Neural progenitor cell (in vitro differentiated cells): Measurements from ENCODE around the gene RHOBTB3. TPM values are rescaled to one million over a fixed set of nuclear protein-coding genes. Genes with fewer than 3 reads are reported as not detected.

Source experiments
- DNase-seq: peaks from one replicate; pipeline ENCODE4 v3.0.0-alpha.2; 2016; ENCODE audit warnings: low spot score
- H2AFZ ChIP-seq: fragments of 200-600 bp; sonication (generic); replicated peaks from 2 replicates; pipeline ENCODE4 v1.6.1; 2016; ENCODE audit warnings: antibody characterized with exemption
- H3F3A ChIP-seq: fragments of 200-600 bp; sonication (generic); 2 replicates; pipeline ENCODE4 v1.6.1; 2016; ENCODE audit warnings: antibody characterized with exemption, low read depth
- H3K27ac ChIP-seq: fragments of 200-600 bp; sonication (generic); 2 replicates; pipeline ENCODE4 v1.5.1; 2016; ENCODE audit warnings: mild to moderate bottlenecking
- H3K27me3 ChIP-seq: fragments of 200-600 bp; sonication (generic); 2 replicates; pipeline ENCODE4 v1.6.1; 2016; ENCODE audit warnings: mild to moderate bottlenecking, moderate library complexity
- H3K36me3 ChIP-seq: fragments of 200-600 bp; sonication (generic); 2 replicates; pipeline ENCODE4 v1.5.1; 2016
- H3K4me1 ChIP-seq: fragments of 200-600 bp; sonication (generic); 2 replicates; pipeline ENCODE4 v1.6.1; 2016; ENCODE audit warnings: mixed run types
- H3K4me2 ChIP-seq: fragments of 200-600 bp; sonication (generic); 2 replicates; pipeline ENCODE4 v1.6.1; 2016
- H3K4me3 ChIP-seq: fragments of 200-600 bp; sonication (generic); 2 replicates; pipeline ENCODE4 v1.5.1; 2016
- H3K79me2 ChIP-seq: fragments of 200-600 bp; sonication (generic); 2 replicates; pipeline ENCODE4 v1.6.1; 2016; ENCODE audit warnings: low read depth
- H3K9ac ChIP-seq: fragments of 200-600 bp; sonication (generic); 2 replicates; pipeline ENCODE4 v1.6.1; 2016
- H3K9me3 ChIP-seq: fragments of 200-600 bp; sonication (generic); 2 replicates; pipeline ENCODE4 v1.5.1; 2016; ENCODE audit warnings: low read depth
- H4K20me1 ChIP-seq: fragments of 200-600 bp; sonication (generic); 2 replicates; pipeline ENCODE4 v1.6.1; 2016; ENCODE audit warnings: low read depth
- H3K27ac Mint-ChIP-seq: 3 replicates; pipeline ENCODE4 v1.8.0; 2021; ENCODE audit warnings: mixed read lengths
- H3K27me3 Mint-ChIP-seq: 2 replicates; pipeline ENCODE4 v1.8.0; 2022; ENCODE audit warnings: low read depth, mild to moderate bottlenecking, inconsistent platforms, moderate library complexity, mixed read lengths; ENCODE audit not compliant: insufficient read depth
- H3K36me3 Mint-ChIP-seq: 3 replicates; pipeline ENCODE4 v1.8.0; 2021; ENCODE audit warnings: mixed read lengths
- H3K4me1 Mint-ChIP-seq: 3 replicates; pipeline ENCODE4 v1.8.0; 2021; ENCODE audit warnings: mixed read lengths
- H3K4me3 Mint-ChIP-seq: 3 replicates; pipeline ENCODE4 v1.8.0; 2021; ENCODE audit warnings: mild to moderate bottlenecking, moderate library complexity, mixed read lengths
- H3K9me3 Mint-ChIP-seq: 3 replicates; pipeline ENCODE4 v1.8.0; 2020; ENCODE audit warnings: mixed read lengths
- EZH2 ChIP-seq: fragments of 200-600 bp; sonication (generic); IDR thresholded peaks from 2 replicates; pipeline ENCODE4 v1.6.1; 2017; ENCODE audit warnings: antibody characterized with exemption, mild to moderate bottlenecking, moderate library complexity
- EZH2phosphoT487 ChIP-seq: fragments of 200-600 bp; sonication (generic); IDR thresholded peaks from 2 replicates; pipeline ENCODE4 v1.6.1; 2017; ENCODE audit warnings: antibody characterized with exemption
- total RNA-seq: library from RNA; depleted of rRNA; stranded (reverse); fragments of >200 nt; gene quantifications from 2 replicates; pipeline ENCODE4 v1.2.3, GENCODE V29; 2015; ENCODE audit warnings: low replicate concordance
- TF ChIP-seq, protein P1 (sequence below): fragments of 200-600 bp; sonication (generic); IDR thresholded peaks from 2 replicates; pipeline ENCODE4 v1.5.1; 2017; ENCODE audit warnings: antibody characterized with exemption, mild to moderate bottlenecking

Gene RHOBTB3
- total RNA-seq, 1 donor from 2014 or later: 3.6 TPM

DNA sequence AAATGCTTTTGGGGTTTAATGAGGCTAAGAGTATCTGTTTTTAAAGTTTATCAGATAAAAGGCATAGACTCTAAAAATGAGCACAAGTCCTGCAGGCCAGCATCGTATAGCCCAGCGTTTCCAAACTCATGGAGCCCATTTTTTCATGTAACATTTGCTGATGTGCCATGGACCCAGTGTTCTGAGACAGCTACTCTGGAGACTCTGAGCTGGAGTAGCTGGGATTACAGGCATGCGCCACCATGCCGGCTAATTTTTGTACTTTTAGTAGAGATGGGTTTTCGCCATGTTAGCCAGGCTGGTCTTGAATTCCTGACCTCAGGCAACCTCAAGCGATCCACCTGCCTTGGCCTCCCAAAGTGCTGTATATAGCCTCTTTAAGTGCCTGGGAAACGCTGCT is 75.6 kb downstream of the RHOBTB3 start:
- TF ChIP-seq, protein P1, sequence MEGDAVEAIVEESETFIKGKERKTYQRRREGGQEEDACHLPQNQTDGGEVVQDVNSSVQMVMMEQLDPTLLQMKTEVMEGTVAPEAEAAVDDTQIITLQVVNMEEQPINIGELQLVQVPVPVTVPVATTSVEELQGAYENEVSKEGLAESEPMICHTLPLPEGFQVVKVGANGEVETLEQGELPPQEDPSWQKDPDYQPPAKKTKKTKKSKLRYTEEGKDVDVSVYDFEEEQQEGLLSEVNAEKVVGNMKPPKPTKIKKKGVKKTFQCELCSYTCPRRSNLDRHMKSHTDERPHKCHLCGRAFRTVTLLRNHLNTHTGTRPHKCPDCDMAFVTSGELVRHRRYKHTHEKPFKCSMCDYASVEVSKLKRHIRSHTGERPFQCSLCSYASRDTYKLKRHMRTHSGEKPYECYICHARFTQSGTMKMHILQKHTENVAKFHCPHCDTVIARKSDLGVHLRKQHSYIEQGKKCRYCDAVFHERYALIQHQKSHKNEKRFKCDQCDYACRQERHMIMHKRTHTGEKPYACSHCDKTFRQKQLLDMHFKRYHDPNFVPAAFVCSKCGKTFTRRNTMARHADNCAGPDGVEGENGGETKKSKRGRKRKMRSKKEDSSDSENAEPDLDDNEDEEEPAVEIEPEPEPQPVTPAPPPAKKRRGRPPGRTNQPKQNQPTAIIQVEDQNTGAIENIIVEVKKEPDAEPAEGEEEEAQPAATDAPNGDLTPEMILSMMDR: no peak
- TF ChIP-seq EZH2phosphoT487: no peak
- no peak for TF ChIP-seq EZH2
- H3K27ac Mint-ChIP-seq: no peak overlapping the region
- Histone ChIP-seq H3K36me3 (no peaks in the 10 kb centered on the region), H3K4me1 (peaks cover 23% of the 10 kb centered on the region), H3K4me3 (no peak overlapping the region), H3K4me2 (no peak overlapping the region), H3K27ac (no peak overlapping the region), H3F3A (no peaks in the 10 kb centered on the region), H3K9ac (no peak overlapping the region), H3K27me3 (no peaks in the 10 kb centered on the region), H2AFZ (no peak overlapping the region), H3K79me2 (no peaks in the 10 kb centered on the region), H3K9me3 (no peaks in the 10 kb centered on the region), H4K20me1 (no peaks in the 10 kb centered on the region)
- H3K9me3 Mint-ChIP-seq: peaks cover 2% of the 10 kb centered on the region
- H3K27me3 Mint-ChIP-seq: peaks cover 3% of the 10 kb centered on the region
- H3K36me3 Mint-ChIP-seq: no peaks in the 10 kb centered on the region
- DNase-seq: no peak
- H3K4me3 Mint-ChIP-seq: no peak overlapping the region
- H3K4me1 Mint-ChIP-seq: peaks cover 30% of the 10 kb centered on the region

DNA sequence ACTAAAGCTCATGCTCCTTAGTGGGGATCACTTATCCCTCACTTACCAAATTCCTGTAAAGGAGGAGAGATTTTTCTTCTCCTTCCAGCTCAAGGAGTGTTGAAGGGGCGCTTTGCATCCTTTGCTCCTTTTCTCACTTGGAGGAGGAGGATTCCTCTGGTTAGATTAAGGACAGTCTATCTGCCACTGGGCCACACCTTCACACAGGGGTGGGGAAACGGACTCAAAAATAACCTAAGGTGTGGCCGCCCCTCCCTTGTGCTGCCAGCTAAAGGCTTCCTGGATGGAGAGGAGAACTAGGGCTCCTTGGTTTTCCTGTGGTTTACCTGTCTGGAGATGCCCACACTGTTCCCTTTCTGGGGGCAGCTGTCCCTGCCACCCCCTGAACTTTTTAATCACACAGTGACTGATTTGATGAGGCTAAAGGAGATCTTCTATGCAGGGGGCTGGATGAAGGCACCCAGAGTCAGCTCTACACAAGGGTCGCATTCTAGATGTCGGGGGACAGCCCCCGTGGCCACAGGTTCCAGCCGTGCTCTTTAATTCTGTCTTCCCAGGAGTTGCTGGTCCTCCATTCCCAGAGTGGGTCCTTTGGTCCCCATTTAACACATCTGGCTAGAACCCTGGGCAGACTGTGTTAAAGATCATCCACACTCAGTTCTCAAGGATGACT is 77.0 kb downstream of the RHOBTB3 start:
- DNase-seq: no peak
- no peak overlapping the region for H3K4me3 Mint-ChIP-seq
- Histone ChIP-seq H3K36me3 (no peaks in the 10 kb centered on the region), H3K79me2 (no peaks in the 10 kb centered on the region), H3K27ac (no peak overlapping the region), H3K4me2 (no peak overlapping the region), H3K9me3 (no peaks in the 10 kb centered on the region), H3K27me3 (no peaks in the 10 kb centered on the region), H3K4me3 (no peak overlapping the region), H2AFZ (no peak overlapping the region), H3K4me1 (peaks cover 23% of the 10 kb centered on the region), H3K9ac (no peak overlapping the region), H3F3A (no peaks in the 10 kb centered on the region), H4K20me1 (no peaks in the 10 kb centered on the region)
- H3K27me3 Mint-ChIP-seq: peaks cover 3% of the 10 kb centered on the region
- H3K36me3 Mint-ChIP-seq: no peaks in the 10 kb centered on the region
- peaks cover 36% of the 10 kb centered on the region for H3K4me1 Mint-ChIP-seq
- H3K9me3 Mint-ChIP-seq: no peaks in the 10 kb centered on the region
- no peak for TF ChIP-seq EZH2
- TF ChIP-seq, protein P1: no peak
- TF ChIP-seq EZH2phosphoT487: no peak
- H3K27ac Mint-ChIP-seq: no peak overlapping the region

DNA sequence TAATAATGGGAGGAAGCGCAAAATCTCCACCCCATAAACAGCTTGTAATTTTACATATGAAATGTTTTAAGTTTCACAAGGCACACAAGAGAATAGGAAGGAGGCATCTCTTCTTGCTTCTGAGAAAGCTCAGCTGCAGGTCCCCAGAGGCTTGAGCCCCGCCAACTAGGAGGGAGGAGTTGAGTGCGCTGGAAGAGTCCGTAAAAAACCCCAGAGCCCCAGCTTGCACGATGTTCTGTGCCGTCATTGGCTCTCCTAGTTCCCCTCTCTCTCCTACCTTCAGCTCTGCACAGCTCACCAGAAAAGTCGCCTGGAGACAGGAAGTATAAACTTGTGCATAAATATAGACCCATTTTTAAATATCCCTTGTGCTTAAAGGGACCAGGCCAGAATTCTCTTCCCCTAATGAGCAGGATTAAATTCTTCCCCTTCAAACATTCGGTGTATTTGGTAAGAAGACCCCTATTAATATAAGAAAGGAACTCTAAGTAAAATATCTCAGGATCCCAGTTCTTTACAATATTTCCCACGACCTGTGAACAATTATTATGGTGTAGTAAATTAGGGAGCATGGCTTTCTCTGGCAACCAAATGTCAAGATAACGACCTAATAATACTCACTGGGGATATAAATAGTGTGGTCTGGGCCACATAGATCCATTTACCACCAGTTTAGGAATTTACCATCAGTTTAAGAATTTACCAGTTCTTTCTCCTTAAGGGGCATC is 77.7 kb downstream of the RHOBTB3 start:
- Mint-ChIP-seq H3K4me3 (no peak overlapping the region), H3K27me3 (peaks cover 3% of the 10 kb centered on the region), H3K4me1 (peaks cover 32% of the 10 kb centered on the region), H3K9me3 (no peaks in the 10 kb centered on the region), H3K36me3 (no peaks in the 10 kb centered on the region), H3K27ac (no peak overlapping the region)
- Histone ChIP-seq H2AFZ (no peak overlapping the region), H4K20me1 (no peaks in the 10 kb centered on the region), H3K9me3 (no peaks in the 10 kb centered on the region), H3K4me1 (peaks cover 23% of the 10 kb centered on the region), H3K9ac (no peak overlapping the region), H3F3A (no peaks in the 10 kb centered on the region), H3K79me2 (no peaks in the 10 kb centered on the region), H3K27ac (no peak overlapping the region), H3K27me3 (no peaks in the 10 kb centered on the region), H3K4me3 (no peak overlapping the region), H3K36me3 (no peaks in the 10 kb centered on the region), H3K4me2 (peak overlapping the region; percentile 34)
- DNase-seq: no peak
- TF ChIP-seq, protein P1: no peak
- TF ChIP-seq EZH2 (no peak), EZH2phosphoT487 (no peak)
